MM.1S (cell line): ENCODE results near the gene C19orf67.

Experiments
- CTCF ChIP-seq: fragments of 300-600 bp; sonication (generic); IDR thresholded peaks from 2 replicates; pipeline ENCODE4 v1.5.1; 2016; ENCODE audit warnings: antibody characterized with exemption, low read length, mixed read lengths
- EZH2 ChIP-seq: fragments of 300-600 bp; sonication (generic); optimal IDR thresholded peaks from 2 replicates; pipeline ENCODE3; 2017; ENCODE audit warnings: low read depth, mild to moderate bottlenecking, antibody characterized with exemption, low read length, mixed read lengths
- EZH2phosphoT487 ChIP-seq: fragments of 300-600 bp; sonication (generic); IDR thresholded peaks from 2 replicates; pipeline ENCODE4 v1.6.1; 2018; ENCODE audit warnings: antibody characterized with exemption, low read length

- TF ChIP-seq CTCF (peak; percentile 97), EZH2 (no peak), EZH2phosphoT487 (no peak)
These were observed 37.0 kb downstream of the C19orf67 start for GRCh38 chr19:14048443-14049153.
